ENCODE measurements around the gene ALAS1. TPM values are rescaled to one million over a fixed set of nuclear protein-coding genes. Genes with fewer than 3 reads are reported as not detected.

The ALAS1 gene
- total and polyA plus RNA-seq, 2 of the 13 experiments (the other 11 are each of a cell fraction or from before 2014, with no cell fraction given): 36.0 to 43.2 TPM

DNA sequence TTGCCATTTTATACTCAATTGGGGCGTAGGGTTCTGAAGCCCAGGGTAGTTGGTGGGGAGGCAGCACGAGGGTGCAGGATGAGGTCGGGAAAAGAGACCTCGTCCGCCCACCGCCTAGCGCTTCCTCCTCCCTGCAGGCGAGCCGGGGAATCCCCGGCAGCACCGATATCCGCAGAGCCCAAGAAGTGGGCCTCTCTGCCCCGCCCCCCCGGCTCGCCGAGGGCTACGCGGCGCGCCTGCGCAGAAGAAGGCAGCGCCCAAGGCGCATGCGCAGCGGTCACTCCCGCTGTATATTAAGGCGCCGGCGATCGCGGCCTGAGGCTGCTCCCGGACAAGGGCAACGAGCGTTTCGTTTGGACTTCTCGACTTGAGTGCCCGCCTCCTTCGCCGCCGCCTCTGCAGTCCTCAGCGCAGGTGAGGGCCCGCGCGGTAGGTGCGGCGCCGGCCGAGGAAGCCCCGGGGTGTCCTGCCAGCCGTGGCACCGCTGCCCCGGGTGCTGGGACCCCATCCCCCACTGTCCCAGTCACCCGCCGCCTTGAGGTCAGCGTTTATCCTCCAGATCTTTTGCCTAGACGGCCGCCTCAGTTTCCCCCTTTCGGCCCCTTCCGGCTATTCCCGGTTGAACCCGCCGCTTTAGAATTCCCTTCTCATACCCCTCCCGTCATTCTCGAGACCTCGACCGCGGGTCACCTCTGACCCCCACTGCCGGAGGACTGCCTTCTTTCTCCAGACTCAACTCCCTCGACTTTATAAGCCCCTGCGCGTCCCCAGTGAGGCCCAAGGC, at the start of gene ALAS1 (continued):
- TF ChIP-seq ZFY (CRISPR knock-in tag; IDR thresholded peaks at IDR 0.05) (peak; percentile 86), KDM5B (CRISPR knock-in tag; IDR thresholded peaks at IDR 0.05; ENCODE audit: borderline replicate concordance) (peak; percentile 50; the same call in 1 of the 2 replicates), KMT2B (CRISPR knock-in tag; IDR thresholded peaks at IDR 0.05) (peak; percentile 45; the same call in 1 of the 2 replicates), ATF7-NPFF (CRISPR knock-in tag; IDR thresholded peaks at IDR 0.05; ENCODE audit: low read depth) (peak; percentile 68), SKI (IDR thresholded peaks at IDR 0.05; ENCODE audit: partially characterized antibody) (peak; percentile 8), ZNF317 (CRISPR knock-in tag; IDR thresholded peaks at IDR 0.05) (0 out of 2 replicates have a peak, but pooled peaks have one; percentile 44), NRL (CRISPR knock-in tag; IDR thresholded peaks at IDR 0.05; ENCODE audit: borderline replicate concordance) (no peak), PRMT3 (CRISPR knock-in tag; IDR thresholded peaks at IDR 0.05; ENCODE audit: borderline replicate concordance, low read depth) (peak; percentile 69; the same call in 1 of the 2 replicates), CENPT (CRISPR knock-in tag; IDR thresholded peaks at IDR 0.05; ENCODE audit: low read depth) (0 out of 2 replicates have a peak, but pooled peaks have one; percentile 20), YEATS2 (CRISPR knock-in tag; IDR thresholded peaks at IDR 0.05; ENCODE audit: borderline replicate concordance) (peak; percentile 75), AHR (CRISPR knock-in tag; IDR thresholded peaks at IDR 0.05) (0 out of 2 replicates have a peak, but pooled peaks have one; percentile 4), NR2F1 (CRISPR knock-in tag; IDR thresholded peaks at IDR 0.05) (peak in 1 of 2 experiments; percentile 44; a peak in 2 of 4 replicates), TCF12 (IDR thresholded peaks at IDR 0.05) (no peak), TCF12 (CRISPR knock-in tag; IDR thresholded peaks at IDR 0.05) (peak; percentile 2; the same call in 1 of the 2 replicates), ZFX (CRISPR knock-in tag; IDR thresholded peaks at IDR 0.05; ENCODE audit: low read depth) (peak; percentile 92), HNF4G (IDR thresholded peaks at IDR 0.05; ENCODE audit: borderline replicate concordance, low read depth, low read length) (0 out of 2 replicates have a peak, but pooled peaks have one; percentile 4), HNF4G (CRISPR knock-in tag; IDR thresholded peaks at IDR 0.05; ENCODE audit: borderline replicate concordance, low read depth) (no peak), ARNT2 (CRISPR knock-in tag; IDR thresholded peaks at IDR 0.05; ENCODE audit: low read depth) (peak; percentile 45; the same call in 1 of the 2 replicates), ZNF570 (CRISPR knock-in tag; IDR thresholded peaks at IDR 0.05; ENCODE audit: borderline replicate concordance) (0 out of 2 replicates have a peak, but pooled peaks have one; percentile 67), IRX3 (CRISPR knock-in tag; IDR thresholded peaks at IDR 0.05; ENCODE audit: borderline replicate concordance, low read depth) (no peak), KAT7 (CRISPR knock-in tag; IDR thresholded peaks at IDR 0.05; ENCODE audit: borderline replicate concordance) (peak; percentile 80; the same call in 1 of the 2 replicates), ZNF891 (CRISPR knock-in tag; IDR thresholded peaks at IDR 0.05) (peak; percentile 32; the same call in 1 of the 2 replicates)
- TF ChIP-seq, protein P1, sequence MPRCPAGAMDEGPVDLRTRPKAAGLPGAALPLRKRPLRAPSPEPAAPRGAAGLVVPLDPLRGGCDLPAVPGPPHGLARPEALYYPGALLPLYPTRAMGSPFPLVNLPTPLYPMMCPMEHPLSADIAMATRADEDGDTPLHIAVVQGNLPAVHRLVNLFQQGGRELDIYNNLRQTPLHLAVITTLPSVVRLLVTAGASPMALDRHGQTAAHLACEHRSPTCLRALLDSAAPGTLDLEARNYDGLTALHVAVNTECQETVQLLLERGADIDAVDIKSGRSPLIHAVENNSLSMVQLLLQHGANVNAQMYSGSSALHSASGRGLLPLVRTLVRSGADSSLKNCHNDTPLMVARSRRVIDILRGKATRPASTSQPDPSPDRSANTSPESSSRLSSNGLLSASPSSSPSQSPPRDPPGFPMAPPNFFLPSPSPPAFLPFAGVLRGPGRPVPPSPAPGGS (CRISPR knock-in tag; IDR thresholded peaks at IDR 0.05): peak; percentile 98
- TF ChIP-seq, protein P2, sequence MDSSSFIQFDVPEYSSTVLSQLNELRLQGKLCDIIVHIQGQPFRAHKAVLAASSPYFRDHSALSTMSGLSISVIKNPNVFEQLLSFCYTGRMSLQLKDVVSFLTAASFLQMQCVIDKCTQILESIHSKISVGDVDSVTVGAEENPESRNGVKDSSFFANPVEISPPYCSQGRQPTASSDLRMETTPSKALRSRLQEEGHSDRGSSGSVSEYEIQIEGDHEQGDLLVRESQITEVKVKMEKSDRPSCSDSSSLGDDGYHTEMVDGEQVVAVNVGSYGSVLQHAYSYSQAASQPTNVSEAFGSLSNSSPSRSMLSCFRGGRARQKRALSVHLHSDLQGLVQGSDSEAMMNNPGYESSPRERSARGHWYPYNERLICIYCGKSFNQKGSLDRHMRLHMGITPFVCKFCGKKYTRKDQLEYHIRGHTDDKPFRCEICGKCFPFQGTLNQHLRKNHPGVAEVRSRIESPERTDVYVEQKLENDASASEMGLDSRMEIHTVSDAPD (CRISPR knock-in tag; IDR thresholded peaks at IDR 0.05): peak; percentile 42; the same call in 1 of the 2 replicates
- TF ChIP-seq, protein P3, sequence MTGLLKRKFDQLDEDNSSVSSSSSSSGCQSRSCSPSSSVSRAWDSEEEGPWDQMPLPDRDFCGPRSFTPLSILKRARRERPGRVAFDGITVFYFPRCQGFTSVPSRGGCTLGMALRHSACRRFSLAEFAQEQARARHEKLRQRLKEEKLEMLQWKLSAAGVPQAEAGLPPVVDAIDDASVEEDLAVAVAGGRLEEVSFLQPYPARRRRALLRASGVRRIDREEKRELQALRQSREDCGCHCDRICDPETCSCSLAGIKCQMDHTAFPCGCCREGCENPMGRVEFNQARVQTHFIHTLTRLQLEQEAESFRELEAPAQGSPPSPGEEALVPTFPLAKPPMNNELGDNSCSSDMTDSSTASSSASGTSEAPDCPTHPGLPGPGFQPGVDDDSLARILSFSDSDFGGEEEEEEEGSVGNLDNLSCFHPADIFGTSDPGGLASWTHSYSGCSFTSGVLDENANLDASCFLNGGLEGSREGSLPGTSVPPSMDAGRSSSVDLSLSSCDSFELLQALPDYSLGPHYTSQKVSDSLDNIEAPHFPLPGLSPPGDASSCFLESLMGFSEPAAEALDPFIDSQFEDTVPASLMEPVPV (CRISPR knock-in tag; IDR thresholded peaks at IDR 0.05): 0 out of 2 replicates have a peak, but pooled peaks have one; percentile 56

Data from HepG2 (cell line).